ENCODE results near the gene VAMP4.

Gene VAMP4

DNA sequence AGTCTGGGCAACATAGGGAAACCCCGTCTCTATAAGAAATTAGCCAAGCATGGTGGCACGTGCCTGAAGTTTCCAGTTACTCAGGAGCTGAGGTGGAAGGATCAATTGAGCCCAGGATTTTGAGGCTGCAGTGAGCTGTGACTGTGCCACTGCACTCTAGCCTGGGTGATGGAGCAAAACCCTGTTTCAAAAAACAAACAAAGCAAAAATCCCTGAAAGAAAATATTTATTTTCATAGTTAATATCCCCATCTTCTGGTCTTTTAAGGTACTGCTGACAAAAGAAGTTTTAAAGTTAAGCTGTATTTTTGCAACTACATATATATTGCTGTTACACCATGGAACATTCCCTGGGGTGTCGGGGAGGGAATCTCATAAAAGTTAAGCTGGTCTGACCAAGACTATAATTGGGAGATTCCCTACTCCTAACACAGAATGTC is 26.0 kb downstream of the VAMP4 start:
- no peak for DNase-seq (ENCODE audit: extremely low spot score)
- ChIA-PET CTCF (interaction anchor here (0.6 to 1.5 kb wide), 6 partner anchors 8 to 91 kb away, joined by 3 to 13 read pairs (median 3); no protein-coding TSS in a partner anchor), POLR2A (interaction anchor here (1.0 kb wide), 1 partner anchor 66 kb away, joined by 3 read pairs; the partner anchor contains the start of gene METTL13)

DNA sequence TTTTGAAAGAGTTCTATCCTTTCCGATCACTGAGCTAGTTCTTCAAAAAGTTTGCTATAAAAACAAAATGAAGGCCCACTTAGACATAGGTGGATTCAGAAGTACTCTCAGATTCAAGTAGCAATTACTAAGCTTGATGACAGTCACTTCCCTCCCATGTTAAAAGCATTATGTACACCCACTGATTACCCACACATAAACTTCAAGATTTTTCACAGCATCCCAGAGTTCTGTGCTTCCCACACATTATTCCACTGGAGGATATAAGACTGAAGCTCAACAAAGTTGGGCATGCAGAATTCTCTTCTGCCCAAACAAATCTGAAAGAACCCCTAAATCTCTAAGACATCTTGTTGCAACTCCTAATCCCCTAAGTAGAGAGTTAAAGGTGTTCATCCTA is 29.5 kb downstream of the VAMP4 start:
- no peak for TF ChIP-seq FOXK2 (IDR thresholded peaks at IDR 0.05)
- TF ChIP-seq ELF4 (IDR thresholded peaks at IDR 0.05): no peak
- TF ChIP-seq FOXA1 (IDR thresholded peaks at IDR 0.05): no peak
- TF ChIP-seq FOXM1 (IDR thresholded peaks at IDR 0.05; ENCODE audit: borderline replicate concordance): no peak
- no peak for TF ChIP-seq CTBP1 (IDR thresholded peaks at IDR 0.05; ENCODE audit: borderline replicate concordance)
- TF ChIP-seq HDGF (IDR thresholded peaks at IDR 0.05; ENCODE audit: borderline replicate concordance): no peak
- no peak for TF ChIP-seq ZNF384 (IDR thresholded peaks at IDR 0.05)
- TF ChIP-seq, protein P1, sequence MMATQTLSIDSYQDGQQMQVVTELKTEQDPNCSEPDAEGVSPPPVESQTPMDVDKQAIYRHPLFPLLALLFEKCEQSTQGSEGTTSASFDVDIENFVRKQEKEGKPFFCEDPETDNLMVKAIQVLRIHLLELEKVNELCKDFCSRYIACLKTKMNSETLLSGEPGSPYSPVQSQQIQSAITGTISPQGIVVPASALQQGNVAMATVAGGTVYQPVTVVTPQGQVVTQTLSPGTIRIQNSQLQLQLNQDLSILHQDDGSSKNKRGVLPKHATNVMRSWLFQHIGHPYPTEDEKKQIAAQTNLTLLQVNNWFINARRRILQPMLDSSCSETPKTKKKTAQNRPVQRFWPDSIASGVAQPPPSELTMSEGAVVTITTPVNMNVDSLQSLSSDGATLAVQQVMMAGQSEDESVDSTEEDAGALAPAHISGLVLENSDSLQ (IDR thresholded peaks at IDR 0.05): no peak
- no peak for TF ChIP-seq SUZ12 (IDR thresholded peaks at IDR 0.05)
- TF ChIP-seq L3MBTL2 (conservative IDR thresholded peaks at IDR 0.05): no peak
- no peak for TF ChIP-seq ARNT (IDR thresholded peaks at IDR 0.05)
- no peak for TF ChIP-seq NFRKB (IDR thresholded peaks at IDR 0.05)
- no peak for TF ChIP-seq TARDBP (IDR thresholded peaks at IDR 0.05)
- TF ChIP-seq SP1 (IDR thresholded peaks at IDR 0.05): no peak
- TF ChIP-seq LEF1 (IDR thresholded peaks at IDR 0.05; ENCODE audit: borderline replicate concordance): no peak
- TF ChIP-seq BHLHE40 (IDR thresholded peaks at IDR 0.05; ENCODE audit: borderline replicate concordance): no peak
- ChIA-PET CTCF (interaction anchor here (0.5 to 1.2 kb wide), 2 partner anchors 31 to 67 kb away, joined by 3 to 4 read pairs; no protein-coding TSS in a partner anchor), POLR2A (no interaction called here)
- DNase-seq (ENCODE audit: extremely low spot score): no peak

More for the DNA sequence above, 26.0 kb downstream of the VAMP4 start:
- TF ChIP-seq, protein P1 (IDR thresholded peaks at IDR 0.05): no peak
- TF ChIP-seq LEF1 (IDR thresholded peaks at IDR 0.05; ENCODE audit: borderline replicate concordance) (no peak), FOXK2 (IDR thresholded peaks at IDR 0.05) (no peak), FOXM1 (IDR thresholded peaks at IDR 0.05; ENCODE audit: borderline replicate concordance) (no peak), CTBP1 (IDR thresholded peaks at IDR 0.05; ENCODE audit: borderline replicate concordance) (no peak), ZNF384 (IDR thresholded peaks at IDR 0.05) (no peak)

DNA sequence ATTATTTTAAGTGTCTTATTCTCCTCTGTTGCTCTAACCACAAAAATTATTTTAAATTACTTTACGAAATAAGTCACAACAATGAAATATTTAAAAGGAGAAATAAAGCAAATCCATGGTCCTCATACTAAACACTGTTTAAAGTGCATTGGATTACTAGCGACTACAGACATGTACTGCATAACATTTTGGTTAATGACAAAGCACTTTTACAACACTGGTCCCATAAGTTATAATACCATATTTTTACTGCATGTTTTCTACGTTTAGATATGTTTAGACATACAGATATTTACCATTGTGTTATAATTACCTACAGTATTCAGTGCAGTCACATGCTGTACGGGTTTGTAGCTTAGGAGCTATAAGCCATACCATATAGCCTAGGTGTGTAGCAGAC is 30.2 kb downstream of the VAMP4 start:
- ChIA-PET POLR2A (no interaction called here), CTCF (interaction anchor here (1.2 kb wide), 1 partner anchor 67 kb away, joined by 3 read pairs; no protein-coding TSS in a partner anchor)
- TF ChIP-seq NFRKB (IDR thresholded peaks at IDR 0.05) (no peak), FOXM1 (IDR thresholded peaks at IDR 0.05; ENCODE audit: borderline replicate concordance) (no peak), L3MBTL2 (conservative IDR thresholded peaks at IDR 0.05) (no peak), SP1 (IDR thresholded peaks at IDR 0.05) (no peak), BHLHE40 (IDR thresholded peaks at IDR 0.05; ENCODE audit: borderline replicate concordance) (no peak), TARDBP (IDR thresholded peaks at IDR 0.05) (no peak), FOXK2 (IDR thresholded peaks at IDR 0.05) (no peak), HDGF (IDR thresholded peaks at IDR 0.05; ENCODE audit: borderline replicate concordance) (no peak), ZNF384 (IDR thresholded peaks at IDR 0.05) (no peak), ARNT (IDR thresholded peaks at IDR 0.05) (no peak), CTBP1 (IDR thresholded peaks at IDR 0.05; ENCODE audit: borderline replicate concordance) (no peak), ELF4 (IDR thresholded peaks at IDR 0.05) (no peak), LEF1 (IDR thresholded peaks at IDR 0.05; ENCODE audit: borderline replicate concordance) (no peak), SUZ12 (IDR thresholded peaks at IDR 0.05) (no peak)
- DNase-seq (ENCODE audit: extremely low spot score): no peak

DNA sequence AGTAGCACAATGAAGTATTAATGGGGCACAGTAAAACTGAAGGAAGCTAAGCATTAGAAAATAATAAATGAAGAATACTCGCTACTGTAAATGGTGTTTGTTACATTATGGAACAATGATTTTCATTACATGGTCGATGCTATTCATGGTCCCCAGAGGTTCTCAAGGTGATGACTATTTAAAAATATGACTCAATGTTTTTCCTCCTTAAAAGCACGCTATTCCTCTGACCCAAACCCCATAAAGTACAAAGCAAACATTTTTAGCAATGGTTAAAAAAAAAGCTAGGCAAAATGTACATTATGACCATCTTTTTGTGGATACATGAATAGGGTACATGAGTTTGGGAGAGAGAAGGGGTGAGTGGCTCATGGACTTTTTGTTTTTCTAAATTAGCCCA is 34.3 kb downstream of the VAMP4 start:
- CTCF ChIA-PET: interaction anchor here (0.9 kb wide), 1 partner anchor 8 kb away, joined by 3 read pairs; no protein-coding TSS in a partner anchor
- DNase-seq (ENCODE audit: extremely low spot score): no peak
- no peak for TF ChIP-seq NFRKB (IDR thresholded peaks at IDR 0.05)
- TF ChIP-seq BHLHE40 (IDR thresholded peaks at IDR 0.05; ENCODE audit: borderline replicate concordance): no peak
- TF ChIP-seq LEF1 (IDR thresholded peaks at IDR 0.05; ENCODE audit: borderline replicate concordance): no peak
- TF ChIP-seq ZNF384 (IDR thresholded peaks at IDR 0.05): no peak
- TF ChIP-seq, protein P1 (IDR thresholded peaks at IDR 0.05): no peak
- no peak for TF ChIP-seq ELF4 (IDR thresholded peaks at IDR 0.05)
- no peak for TF ChIP-seq SP1 (IDR thresholded peaks at IDR 0.05)
- no peak for TF ChIP-seq FOXK2 (IDR thresholded peaks at IDR 0.05)
- no peak for TF ChIP-seq CTBP1 (IDR thresholded peaks at IDR 0.05; ENCODE audit: borderline replicate concordance)
- TF ChIP-seq ARNT (IDR thresholded peaks at IDR 0.05): no peak
- POLR2A ChIA-PET: no interaction called here

DNA sequence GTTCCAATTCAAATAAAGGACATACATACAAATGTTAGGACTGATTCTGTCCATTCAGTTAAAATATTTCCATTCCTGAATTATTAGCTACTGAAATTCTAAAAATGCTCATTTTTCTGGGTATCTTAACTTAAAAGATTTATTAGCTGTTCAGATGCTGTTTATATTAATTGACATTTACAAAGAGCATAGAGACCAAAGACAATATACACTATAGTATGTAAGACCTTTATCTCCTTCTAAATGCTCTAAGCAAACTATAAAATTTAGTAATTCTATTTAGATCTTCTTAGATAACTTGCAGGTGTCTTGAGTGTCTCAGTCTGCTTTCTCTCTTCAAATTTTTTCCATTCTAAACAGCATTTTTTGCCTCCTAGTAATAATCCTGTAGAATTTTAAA is 39.3 kb downstream of the VAMP4 start:
- TF ChIP-seq SUZ12 (IDR thresholded peaks at IDR 0.05): no peak
- no peak for TF ChIP-seq TARDBP (IDR thresholded peaks at IDR 0.05)
- TF ChIP-seq CTBP1 (IDR thresholded peaks at IDR 0.05; ENCODE audit: borderline replicate concordance): no peak
- TF ChIP-seq ELF4 (IDR thresholded peaks at IDR 0.05): no peak
- no peak for TF ChIP-seq FOXK2 (IDR thresholded peaks at IDR 0.05)
- TF ChIP-seq SP1 (IDR thresholded peaks at IDR 0.05): no peak
- TF ChIP-seq NFRKB (IDR thresholded peaks at IDR 0.05): no peak
- TF ChIP-seq ZNF384 (IDR thresholded peaks at IDR 0.05): no peak
- no peak for TF ChIP-seq LEF1 (IDR thresholded peaks at IDR 0.05; ENCODE audit: borderline replicate concordance)
- TF ChIP-seq, protein P1 (IDR thresholded peaks at IDR 0.05): no peak
- no peak for TF ChIP-seq L3MBTL2 (conservative IDR thresholded peaks at IDR 0.05)
- no peak for TF ChIP-seq HDGF (IDR thresholded peaks at IDR 0.05; ENCODE audit: borderline replicate concordance)
- DNase-seq (ENCODE audit: extremely low spot score): no peak
- POLR2A ChIA-PET: no interaction called here
- CTCF ChIA-PET: no interaction called here
